ENCODE measurements around the gene DYRK1A. TPM values are rescaled to one million over a fixed set of nuclear protein-coding genes. Genes with fewer than 3 reads are reported as not detected.

The DYRK1A gene
- total RNA-seq, 4 donors from 2014 or later, result 81.8 to 108 (median 87.4) TPM

GRCh38 chr21:37435120-37435519 lies 68.5 kb downstream of the DYRK1A start:
- WGBS, result 15% methylated on average over 6 of the region's 6 CpGs
- peaks cover 47 to 84% (median 72%) of the 10 kb centered on the region in 4 donors for H3K4me1 ChIP-seq
- H3K9me3 ChIP-seq, result no peaks in the 10 kb centered on the region
- intact Hi-C loops (cut with DNase I), result no loop called here
- TF ChIP-seq EP300 (IDR thresholded peaks at IDR 0.05) (no peak), POLR2AphosphoS5 (IDR thresholded peaks at IDR 0.05) (peak in 1 of 2 donors; percentile 47)
- no peak for DNase-seq (ENCODE audit: extremely low spot score)
- H3K4me3 ChIP-seq, result peak overlapping the region in 1 of 4 donors; percentile 7
- H3K27me3 ChIP-seq, result no peaks in the 10 kb centered on the region
- H3K36me3 ChIP-seq, result peaks cover 0 to 6% (median 0%) of the 10 kb centered on the region in 4 donors
- no peak overlapping the region for H3K27ac ChIP-seq (replicated peaks in 1 of 4)

GRCh38 chr21:37435711-37436110 lies 69.1 kb downstream of the DYRK1A start:
- no peak for DNase-seq (ENCODE audit: extremely low spot score)
- no peak overlapping the region for H3K27ac ChIP-seq (replicated peaks in 1 of 4)
- 28% methylated on average over 3 of the region's 3 CpGs for WGBS
- no peak overlapping the region for H3K4me3 ChIP-seq
- H3K27me3 ChIP-seq, result no peaks in the 10 kb centered on the region
- H3K36me3 ChIP-seq, result no peaks in the 10 kb centered on the region
- H3K4me1 ChIP-seq, result peaks cover 43 to 83% (median 67%) of the 10 kb centered on the region in 4 donors
- intact Hi-C loops (cut with DNase I), result no loop called here
- H3K9me3 ChIP-seq, result no peaks in the 10 kb centered on the region
- TF ChIP-seq EP300 (IDR thresholded peaks at IDR 0.05), result no peak
- no peak for TF ChIP-seq POLR2AphosphoS5 (IDR thresholded peaks at IDR 0.05)
- no peak for TF ChIP-seq CTCF (IDR thresholded peaks at IDR 0.05)
- TF ChIP-seq POLR2A (IDR thresholded peaks at IDR 0.05; ENCODE audit: low read depth), result no peak

- intact Hi-C loops (cut with DNase I), result no loop called here
- no peaks in the 10 kb centered on the region for H3K27me3 ChIP-seq
- no peak overlapping the region for H3K4me3 ChIP-seq
Measured at GRCh38 chr21:37436174-37436573, 69.6 kb downstream of the DYRK1A start.

GRCh38 chr21:37437376-37438080 lies 71.0 kb downstream of the DYRK1A start:
- no peak for TF ChIP-seq CTCF (IDR thresholded peaks at IDR 0.05)
- no peak for TF ChIP-seq POLR2AphosphoS5 (IDR thresholded peaks at IDR 0.05)
- no peak for TF ChIP-seq EP300 (IDR thresholded peaks at IDR 0.05)
- no peak for TF ChIP-seq POLR2A (IDR thresholded peaks at IDR 0.05; ENCODE audit: low read depth)
- DNase-seq (ENCODE audit: extremely low spot score), result no peak
- H3K27ac ChIP-seq (replicated peaks in 1 of 4), result no peak overlapping the region
- no peaks in the 10 kb centered on the region for H3K36me3 ChIP-seq
- no peaks in the 10 kb centered on the region for H3K9me3 ChIP-seq
- intact Hi-C loops (cut with DNase I), result no loop called here
- 56% methylated on average over 1 of the region's 1 CpG for WGBS
- H3K4me1 ChIP-seq, result peaks cover 35 to 69% (median 55%) of the 10 kb centered on the region in 4 donors
- no peak overlapping the region for H3K4me3 ChIP-seq
- H3K27me3 ChIP-seq, result no peaks in the 10 kb centered on the region

More at GRCh38 chr21:37436174-37436573, 69.6 kb downstream of the DYRK1A start:
- WGBS, result 66% methylated on average over 2 of the region's 2 CpGs
- Histone ChIP-seq H3K4me1 (peaks cover 38 to 79% (median 63%) of the 10 kb centered on the region in 4 donors), H3K9me3 (no peaks in the 10 kb centered on the region), H3K27ac (replicated peaks in 1 of 4) (no peak overlapping the region), H3K36me3 (no peaks in the 10 kb centered on the region)
- no peak for DNase-seq (ENCODE audit: extremely low spot score)
- TF ChIP-seq CTCF (IDR thresholded peaks at IDR 0.05), result no peak
- TF ChIP-seq POLR2A (IDR thresholded peaks at IDR 0.05; ENCODE audit: low read depth), result no peak
- no peak for TF ChIP-seq EP300 (IDR thresholded peaks at IDR 0.05)
- no peak for TF ChIP-seq POLR2AphosphoS5 (IDR thresholded peaks at IDR 0.05)

GRCh38 chr21:37443683-37444082 lies 77.1 kb downstream of the DYRK1A start:
- Histone ChIP-seq H3K4me1 (peaks cover 46 to 71% (median 57%) of the 10 kb centered on the region in 4 donors), H3K27ac (replicated peaks in 1 of 4) (no peak overlapping the region), H3K4me3 (no peak overlapping the region), H3K36me3 (no peaks in the 10 kb centered on the region), H3K27me3 (no peaks in the 10 kb centered on the region), H3K9me3 (no peaks in the 10 kb centered on the region)
- intact Hi-C loops (cut with DNase I), result no loop called here
- no peak for DNase-seq (ENCODE audit: extremely low spot score)
- TF ChIP-seq CTCF (IDR thresholded peaks at IDR 0.05) (no peak), EP300 (IDR thresholded peaks at IDR 0.05) (no peak), POLR2A (IDR thresholded peaks at IDR 0.05; ENCODE audit: low read depth) (no peak), POLR2AphosphoS5 (IDR thresholded peaks at IDR 0.05) (no peak)
- 80% methylated on average over 4 of the region's 4 CpGs for WGBS

Data from esophagus muscularis mucosa (tissue), 4 donors.